GM21423 (cell line): ENCODE results near the gene OLFML1.

Source experiments
- ATAC-seq: cut with Tn5 transposase; IDR thresholded peaks from one replicate; pipeline ENCODE4 v1.9.1; 2021; ENCODE audit warnings: mild to moderate bottlenecking, moderate library complexity; ENCODE audit not compliant: unreplicated experiment

The OLFML1 gene

DNA sequence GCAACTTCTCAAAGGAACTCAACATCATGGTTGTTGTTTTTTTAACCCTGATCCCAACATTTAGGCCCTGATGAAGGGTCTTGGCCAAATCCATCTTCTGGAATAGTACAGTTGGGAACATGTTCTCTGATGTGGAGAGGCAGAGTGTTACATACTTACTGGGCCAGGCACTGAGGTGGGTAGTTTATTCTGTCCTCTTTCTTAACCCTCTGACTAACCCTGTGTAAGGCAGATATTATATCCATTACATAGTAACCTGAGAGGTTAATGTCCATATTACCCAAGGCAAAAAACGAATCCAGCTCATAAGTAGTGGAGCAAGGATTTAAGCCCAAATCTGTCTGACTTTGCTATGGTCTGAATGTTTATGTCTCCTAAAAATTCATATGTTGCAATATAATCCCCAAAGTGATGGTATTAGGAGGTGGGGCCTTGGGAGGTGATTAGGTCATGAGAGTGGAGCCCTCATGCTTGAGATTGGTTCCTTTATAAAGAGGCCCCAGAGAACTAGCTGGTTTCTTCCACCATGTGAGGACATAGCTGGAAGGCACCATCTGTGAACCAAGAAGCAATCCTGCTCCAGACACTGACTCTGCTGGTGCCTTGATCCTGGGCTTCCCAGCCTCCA, 44.8 kb downstream of the OLFML1 start:
- no peak for ATAC-seq

DNA sequence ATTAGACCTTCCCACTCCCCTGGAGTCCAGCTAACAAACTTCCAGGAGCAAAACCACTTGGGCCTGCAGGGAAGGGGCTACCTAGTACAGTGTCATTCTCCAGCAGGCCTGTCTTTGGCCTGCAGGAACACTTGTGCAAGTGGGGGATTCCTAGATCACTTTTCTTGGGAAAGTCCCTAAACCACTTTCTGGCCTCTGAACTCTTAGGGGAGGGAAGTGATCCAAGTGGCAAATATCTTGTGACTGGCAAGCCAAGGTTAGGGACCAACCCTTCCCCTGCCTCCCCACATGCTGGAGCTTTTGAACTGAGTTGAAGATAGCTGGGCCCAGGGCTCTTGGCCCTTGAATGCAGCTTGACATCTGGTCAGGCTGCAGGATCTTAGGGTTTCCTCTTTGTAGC, 45.7 kb downstream of the OLFML1 start:
- no peak for ATAC-seq

DNA sequence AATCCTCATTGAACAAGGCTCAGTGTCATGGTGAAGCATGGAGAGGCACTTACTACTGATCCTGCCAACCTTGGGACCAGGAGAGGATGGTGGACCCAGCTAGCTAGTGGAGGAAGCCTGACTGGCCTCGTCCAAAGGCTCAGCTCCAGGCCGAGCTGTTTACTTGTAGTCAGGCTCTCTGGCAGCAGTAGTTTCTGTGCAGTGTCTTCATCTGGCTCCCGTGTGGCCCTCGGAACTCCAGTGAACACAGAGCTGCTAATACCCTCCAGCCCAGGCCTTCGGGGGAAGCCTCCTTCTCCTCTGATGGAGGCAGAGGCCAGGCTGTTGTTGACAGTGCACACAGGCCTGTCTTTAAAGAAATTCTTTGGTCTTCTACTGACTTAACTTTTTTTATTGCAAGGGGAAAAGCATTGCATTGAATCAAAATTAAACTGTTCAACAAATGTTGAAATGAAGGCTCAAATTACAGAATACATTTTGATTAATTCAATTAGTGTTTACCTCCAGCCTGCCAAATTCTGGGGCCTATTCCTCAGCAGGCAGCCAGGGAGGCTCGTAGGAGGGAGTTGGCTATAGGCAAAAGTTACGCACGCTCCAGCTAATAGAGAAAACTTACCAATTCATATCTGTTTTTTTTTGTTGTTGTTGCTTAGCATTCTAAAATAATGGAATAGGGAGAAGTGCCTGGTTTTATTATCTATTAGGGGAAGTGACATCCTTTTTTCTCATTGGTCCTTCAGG, 47.3 kb downstream of the OLFML1 start:
- no peak for ATAC-seq

DNA sequence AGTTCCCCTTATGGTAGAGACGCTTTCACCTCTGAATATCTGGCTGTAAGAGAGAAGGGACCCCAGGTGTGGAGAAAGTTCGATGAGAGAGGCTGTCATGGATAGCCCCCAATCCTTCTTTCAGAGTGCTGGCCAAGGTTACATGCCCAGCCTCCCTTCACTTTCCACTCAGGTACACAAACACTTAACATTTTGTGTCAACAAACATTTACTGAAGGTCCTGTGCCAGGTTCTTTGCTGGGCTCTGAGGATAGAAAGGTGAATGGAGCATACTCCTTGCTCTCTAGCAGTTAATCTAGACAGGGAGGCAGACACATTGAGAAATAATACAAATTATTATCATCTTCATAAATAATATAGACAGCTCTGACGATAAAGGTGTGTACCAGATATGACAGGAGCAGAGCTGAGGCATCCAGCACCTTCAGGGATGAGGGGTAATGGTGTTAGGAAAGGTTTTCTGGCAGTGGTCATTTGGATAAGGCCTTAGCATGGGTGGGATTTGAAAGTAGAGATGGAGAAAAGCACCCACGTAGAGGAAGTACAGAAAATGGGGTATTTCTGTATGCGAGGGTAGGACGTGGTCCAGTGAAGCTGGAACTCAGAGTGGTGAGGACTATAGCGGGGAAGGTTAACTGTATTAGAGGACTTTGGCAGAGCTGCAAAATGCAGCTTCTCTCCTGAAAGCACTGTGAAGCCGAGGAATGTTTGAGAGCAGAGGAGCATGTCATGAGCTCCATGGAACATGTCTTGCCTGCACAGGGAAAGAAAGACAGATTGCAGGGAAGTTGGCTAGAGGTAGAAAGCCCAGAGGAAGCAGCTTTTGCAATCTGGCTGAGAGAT, 48.1 kb downstream of the OLFML1 start:
- peak; percentile 37 for ATAC-seq

DNA sequence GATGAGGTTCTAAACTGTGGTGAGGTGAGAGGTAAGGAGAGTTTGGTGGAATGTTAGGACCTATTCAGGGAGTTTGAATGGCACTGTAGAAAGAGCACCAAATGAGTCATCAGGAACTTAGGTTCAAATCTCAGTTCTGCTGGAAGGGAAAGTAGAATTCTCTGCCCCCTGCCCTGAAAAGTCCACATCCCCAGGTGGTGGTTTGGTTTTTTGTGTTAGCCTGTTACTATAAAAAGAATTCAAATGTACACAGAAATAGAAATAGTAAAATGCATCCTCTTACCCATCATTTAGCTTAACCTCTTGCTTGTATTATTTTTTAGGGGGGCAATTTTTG, 48.7 kb downstream of the OLFML1 start:
- peak; percentile 48 for ATAC-seq

DNA sequence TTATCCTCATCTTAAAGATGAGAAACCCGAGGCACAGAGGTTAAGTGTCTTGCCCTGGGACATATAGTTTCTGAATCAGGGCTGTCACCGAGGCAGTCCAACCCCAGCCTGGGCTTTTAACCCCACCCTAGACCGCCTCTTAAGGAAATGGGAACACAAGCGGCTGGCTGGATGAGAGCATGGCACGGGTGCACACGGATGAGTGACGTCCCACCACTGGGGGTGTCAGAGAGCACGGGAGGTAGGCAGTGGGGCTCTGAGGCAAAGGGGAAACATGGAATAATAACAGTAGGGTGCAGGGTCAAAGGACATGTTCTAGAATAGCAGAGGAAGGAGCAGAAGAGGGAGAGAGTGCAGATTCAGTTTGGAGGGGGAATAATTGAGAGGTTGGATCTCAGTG, 50.8 kb downstream of the OLFML1 start:
- ATAC-seq, result no peak

DNA sequence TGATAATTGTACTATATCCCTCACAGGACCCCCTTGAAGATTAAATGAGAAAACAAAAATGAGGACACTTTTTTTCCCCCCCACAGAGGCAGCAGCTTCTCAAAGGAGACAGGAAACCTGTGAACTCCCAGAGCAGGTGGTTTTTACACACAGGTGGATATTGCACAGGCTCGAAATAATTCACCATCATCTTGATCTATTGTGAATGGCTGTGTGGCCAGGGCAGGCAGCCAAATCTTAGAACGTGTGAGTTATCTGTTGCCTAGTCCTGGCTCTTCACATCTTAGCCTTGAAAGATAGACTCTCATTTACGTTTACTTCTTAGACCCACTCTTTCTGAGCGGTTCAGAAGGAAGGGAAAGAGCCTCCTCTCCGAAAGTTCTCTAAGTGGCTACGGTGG, 52.0 kb downstream of the OLFML1 start:
- ATAC-seq, result no peak

DNA sequence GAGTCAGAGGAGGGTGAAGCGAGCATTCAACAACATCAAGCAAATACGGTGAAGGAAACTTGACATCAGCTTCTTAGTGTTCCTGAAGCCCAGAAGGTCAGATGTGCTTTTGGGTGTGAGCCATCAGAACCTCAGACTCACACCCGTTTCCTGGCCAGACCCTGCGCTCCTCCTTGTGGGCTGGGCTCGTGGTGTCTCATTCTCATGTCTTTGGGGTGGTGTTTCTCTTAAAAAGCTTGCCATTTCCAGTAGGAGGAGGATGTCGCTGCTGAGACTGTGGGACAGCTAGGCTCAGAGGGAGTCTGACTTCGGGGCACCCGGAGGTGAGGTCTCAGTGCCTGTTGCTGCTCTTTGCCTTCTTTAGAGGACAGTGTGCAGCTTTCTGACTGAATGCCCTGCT, 52.7 kb downstream of the OLFML1 start:
- ATAC-seq, result no peak

DNA sequence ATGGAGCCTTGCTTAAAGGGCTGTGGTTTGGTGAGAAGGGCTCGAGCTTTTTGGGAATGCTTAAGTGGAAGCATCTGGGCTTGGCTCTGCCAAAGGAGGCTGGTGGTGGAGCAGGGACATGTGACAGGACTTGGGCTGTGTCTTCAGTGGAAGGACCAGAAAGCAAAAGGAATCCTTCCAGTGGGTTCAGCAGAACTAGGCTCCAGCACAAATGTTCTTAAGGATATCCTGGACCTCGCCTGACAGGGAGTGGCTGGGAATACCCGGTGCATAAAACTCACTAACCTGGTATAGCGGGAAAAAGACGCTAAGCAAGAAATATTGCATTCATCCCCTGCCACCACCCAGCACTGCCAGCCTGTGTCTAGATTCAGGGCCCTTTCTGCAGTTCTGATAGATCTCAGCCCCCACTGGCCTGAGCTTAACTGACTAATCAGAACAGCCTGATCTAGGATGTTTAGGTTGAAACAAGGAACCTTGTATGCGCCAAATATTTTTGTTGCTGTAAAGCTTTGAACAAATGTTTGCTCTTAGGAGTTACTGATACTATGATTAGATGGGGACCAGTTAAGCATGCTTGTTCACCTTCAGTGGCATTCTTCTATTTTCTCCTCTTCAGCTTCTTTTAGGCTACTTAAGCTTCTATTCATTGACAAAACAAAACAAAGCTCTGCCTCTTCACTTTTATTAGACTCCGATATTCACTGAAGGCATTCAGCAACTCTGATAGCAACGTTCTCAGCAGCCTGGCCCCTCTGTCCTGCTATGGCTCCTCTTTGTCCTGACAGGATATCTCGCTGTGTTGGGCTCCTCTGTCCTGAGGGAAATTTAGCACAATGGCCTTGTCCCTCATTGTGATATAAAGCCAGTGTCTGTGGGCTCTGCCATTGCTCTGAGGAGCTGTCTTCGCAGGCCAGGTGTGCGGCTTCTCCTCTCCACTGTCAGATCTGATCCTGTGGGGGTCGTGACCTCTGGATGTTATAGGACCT, 53.5 kb downstream of the OLFML1 start:
- ATAC-seq, result no peak

DNA sequence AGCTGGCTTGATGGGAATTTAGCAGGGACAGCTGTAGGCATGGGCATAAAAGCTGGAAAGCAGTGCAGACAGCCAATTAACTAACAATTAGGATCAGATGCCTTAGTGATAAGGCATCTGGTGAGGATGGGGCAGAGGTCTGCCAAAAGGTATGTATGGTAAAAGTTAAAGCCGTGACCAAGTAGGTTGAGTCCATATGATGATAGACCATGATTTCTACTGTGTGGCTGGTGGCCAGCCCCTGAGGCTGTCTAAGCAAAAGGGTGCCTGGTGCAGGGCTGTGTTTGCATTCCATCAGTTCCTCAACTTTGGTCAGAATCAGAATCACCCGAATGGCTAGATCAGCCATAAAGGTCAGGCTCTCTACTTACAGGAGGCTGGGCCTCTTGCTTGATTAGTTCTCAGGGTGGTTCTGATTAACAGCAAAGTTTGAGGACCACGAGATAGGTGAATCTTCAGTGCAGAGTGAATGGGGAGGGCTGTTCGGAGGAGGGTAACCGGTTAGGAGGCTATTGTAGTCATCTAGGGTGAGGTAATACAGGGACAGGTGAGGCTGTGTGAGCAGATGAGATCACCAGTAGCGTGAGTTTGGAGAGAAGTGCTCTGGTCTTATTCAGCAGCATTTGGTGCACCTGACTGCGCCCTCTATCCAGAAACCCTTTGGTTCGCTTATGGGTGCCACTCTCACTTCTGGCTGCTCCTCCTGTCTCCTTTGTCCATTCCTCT, 55.7 kb downstream of the OLFML1 start:
- ATAC-seq, result no peak

DNA sequence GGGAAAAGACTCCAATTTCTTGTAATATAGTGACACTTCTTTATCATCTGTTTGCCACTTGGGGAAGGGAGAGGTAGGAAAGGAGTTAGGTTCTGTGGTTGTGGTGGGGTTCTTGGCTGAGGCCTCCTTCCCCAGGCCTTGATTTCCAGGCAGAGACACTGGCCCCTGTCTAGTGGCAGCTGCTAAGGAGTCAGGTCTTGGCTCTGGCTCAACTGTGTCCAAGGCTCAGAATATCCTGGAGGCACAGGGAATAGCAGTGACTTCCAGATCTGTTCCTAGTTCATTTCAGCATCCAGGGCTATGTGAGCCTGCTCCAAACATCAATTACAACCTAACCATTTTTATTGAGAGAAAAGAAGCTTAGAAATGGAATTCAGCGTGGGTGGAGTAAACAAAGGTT, 58.0 kb downstream of the OLFML1 start:
- no peak for ATAC-seq

DNA sequence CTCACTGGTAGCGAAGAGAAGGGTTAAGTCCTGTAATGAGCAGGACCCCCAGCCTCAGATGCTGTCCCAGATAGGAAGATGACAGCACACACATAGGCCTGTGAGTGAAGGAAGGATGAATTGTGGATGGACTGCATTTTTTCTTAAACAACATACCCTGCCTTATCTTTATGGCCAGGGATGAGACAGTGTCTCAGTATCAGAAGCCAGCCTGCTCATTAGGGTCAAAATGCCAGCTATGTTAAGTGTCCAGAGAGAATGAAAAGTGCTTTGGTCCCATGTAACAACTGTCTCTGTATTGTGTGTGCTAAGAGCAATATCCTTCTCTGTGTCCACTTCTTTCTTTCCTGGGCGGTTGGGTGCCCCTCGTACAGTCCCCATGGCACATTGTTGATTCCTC, 58.7 kb downstream of the OLFML1 start:
- no peak for ATAC-seq

DNA sequence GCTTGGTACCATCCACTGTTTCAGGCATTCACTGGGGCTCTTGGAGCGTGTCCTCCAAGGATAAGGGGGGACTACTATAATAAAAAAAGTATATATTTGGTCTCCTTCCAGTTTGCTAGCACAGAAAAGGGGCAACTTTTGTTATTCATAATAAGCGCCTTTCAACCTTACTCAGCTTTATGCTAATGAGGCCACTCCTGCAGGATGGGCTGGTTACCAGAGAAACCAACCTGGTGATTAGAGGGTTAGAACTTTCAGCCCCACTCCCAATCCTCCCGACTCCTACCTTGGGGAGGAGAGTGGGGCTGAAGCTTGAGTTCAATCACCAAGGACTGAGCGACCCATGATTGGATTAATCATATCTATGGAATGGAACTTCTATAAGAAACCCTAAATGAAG, 60.3 kb downstream of the OLFML1 start:
- no peak for ATAC-seq

DNA sequence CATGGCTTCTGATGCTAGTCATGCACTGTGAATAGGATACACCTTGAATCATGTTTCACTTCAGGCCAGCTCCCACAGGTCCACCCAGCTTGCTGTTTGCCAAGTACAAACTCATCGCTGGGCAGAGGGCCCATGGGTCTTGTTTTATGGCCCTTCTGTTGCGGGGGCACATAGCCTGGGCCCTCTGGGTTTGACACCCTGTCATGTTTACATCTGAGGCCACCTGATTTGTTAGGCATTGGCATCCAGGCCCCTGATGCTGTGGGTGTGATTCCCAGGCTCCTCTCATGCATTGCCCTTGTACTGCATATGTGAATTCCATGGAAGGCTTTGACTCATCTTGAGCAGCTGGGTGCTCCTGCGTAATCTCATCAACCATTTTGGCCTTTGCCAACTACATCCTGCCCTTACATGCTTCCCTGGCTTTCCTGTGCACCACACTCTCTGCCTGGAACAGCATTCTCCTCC, 61.1 kb downstream of the OLFML1 start:
- ATAC-seq, result no peak

DNA sequence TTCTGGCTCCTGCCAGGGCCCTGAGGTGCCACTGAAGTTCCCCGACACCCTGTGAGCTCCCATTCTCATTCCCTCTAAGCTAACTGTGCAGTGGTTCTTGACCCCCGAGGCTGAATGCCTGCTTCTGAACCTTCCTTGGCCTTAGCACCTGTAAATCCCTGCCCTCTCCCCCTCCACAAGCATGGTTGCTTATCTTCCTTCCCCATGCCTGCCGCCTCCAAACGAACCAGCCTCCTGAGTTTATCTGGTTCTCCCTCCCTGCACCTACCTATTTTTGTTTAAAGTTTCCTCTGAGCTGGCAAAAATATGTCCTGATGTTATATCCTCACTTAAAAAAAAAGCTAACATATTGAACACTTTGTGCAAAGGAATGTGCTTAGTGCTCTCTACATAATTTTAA, 62.4 kb downstream of the OLFML1 start:
- no peak for ATAC-seq

DNA sequence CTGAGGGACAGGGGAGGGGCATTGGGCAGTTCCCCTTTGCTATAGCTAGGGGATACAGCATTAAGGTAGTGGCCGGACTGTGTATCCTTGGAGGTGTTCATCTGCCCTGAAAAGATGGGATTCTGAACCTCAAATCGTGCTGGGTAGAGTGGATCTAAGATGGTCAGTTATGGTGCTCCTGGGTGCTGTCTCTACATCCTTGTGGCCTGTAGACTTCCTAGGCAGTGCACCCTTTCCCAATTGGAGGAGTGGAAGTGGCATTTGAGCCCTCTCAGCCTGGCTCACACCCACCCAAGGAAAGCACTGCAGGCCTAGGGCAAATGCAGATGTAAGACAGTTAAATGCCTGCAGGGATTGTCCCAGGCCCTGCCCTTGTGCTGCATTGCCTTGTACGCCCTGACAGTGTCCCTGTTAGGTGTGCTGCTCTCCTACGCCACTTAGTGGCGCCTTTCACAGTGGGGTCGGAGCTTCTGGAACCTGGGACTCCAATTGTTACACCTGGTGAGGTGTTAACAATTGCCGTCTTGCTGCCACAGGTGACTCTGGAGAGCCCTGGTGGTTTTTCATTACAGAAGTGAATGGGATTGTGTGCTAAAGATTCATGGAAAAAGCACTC, 63.5 kb downstream of the OLFML1 start:
- peak; percentile 82 for ATAC-seq

DNA sequence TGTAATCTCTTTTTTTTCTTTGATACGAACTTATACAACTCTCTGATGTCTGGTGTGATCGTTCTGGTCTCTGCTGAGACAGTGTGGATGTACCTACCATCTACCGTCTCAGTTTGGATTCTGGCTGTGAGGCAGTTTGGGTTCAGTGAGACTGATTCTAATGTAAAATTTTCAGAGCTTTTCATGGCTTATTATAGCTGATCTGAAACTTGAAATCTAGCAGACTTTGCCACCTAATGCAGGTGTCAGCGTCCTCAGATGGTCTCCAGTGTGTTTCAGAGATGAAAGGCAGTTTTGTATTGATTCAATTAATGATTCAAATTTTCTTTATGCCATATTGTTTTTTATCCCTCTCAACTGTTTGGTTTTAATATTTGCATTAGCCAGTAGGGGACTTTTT, 64.4 kb downstream of the OLFML1 start:
- ATAC-seq, result no peak

DNA sequence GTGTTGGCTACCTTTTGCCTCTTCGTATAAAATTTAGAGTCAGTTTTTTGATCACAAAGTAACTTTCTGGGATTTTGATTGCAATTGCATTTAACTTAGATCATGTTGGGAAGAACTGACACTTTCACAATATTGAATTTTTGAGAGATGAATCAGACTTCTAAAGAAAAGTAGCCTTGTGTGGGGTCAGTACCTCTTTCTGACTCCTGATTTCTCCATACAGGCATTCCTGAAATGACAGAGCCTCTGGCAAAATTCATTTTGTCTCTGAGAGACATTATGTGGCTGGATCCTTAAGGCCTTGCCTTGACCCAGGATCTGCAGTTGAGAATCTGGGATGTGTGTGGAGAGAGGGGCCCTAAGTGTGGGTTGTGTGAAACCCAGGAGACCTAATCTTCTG, 66.3 kb downstream of the OLFML1 start:
- no peak for ATAC-seq

DNA sequence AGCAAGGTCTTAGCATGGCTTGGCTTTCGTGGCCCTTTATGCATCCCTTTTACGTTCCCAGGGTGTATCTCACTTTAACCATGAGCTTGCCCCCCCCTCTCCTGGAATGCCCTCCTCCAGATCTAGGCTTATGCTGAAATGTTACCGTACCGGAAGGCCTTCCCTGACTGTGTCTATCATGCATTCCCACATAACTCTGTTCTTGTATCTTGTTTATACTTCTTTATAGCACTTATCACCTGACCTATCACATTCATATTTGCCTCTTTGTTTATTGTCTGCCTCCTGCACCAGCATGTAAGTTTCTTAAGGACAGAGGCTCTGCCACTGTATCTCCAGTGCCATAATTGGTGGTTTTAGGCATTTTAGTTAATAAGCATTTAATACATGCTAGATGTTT, 67.4 kb downstream of the OLFML1 start:
- ATAC-seq, result no peak
